Measurements from ENCODE around the gene MAZ.

The MAZ gene

DNA sequence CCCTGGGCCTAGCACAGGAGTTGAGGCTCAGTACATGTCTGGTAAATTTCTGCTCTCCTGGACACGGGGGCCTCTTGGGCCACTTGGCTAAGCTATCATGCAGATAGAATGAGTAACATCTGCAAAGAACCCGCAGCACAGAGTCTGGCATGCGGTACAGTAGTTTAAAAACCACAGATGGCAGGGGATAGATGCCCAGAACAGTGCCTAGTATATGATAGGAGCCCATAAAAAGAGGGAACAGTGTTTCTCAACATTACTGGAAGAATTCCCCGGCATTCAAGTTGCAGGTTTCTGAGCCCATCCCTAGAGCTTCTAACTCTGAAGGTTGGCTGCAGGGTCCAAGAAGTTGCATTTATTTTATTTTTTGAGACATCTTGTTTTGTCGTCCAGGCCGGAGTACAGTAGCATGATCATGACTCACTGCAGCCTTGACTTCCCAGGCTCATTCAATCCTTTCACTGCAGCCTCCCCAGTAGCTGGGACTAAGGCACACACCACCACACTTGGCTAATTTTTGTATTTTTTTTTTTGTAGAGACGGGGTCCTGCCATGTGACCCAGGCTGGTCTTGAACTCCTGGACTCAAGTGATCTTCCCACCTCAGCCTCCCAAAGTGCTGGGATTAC is 50.9 kb downstream of the MAZ start:
- DNase-seq (ENCODE audit: low read depth in 2 of 2) = no peak

DNA sequence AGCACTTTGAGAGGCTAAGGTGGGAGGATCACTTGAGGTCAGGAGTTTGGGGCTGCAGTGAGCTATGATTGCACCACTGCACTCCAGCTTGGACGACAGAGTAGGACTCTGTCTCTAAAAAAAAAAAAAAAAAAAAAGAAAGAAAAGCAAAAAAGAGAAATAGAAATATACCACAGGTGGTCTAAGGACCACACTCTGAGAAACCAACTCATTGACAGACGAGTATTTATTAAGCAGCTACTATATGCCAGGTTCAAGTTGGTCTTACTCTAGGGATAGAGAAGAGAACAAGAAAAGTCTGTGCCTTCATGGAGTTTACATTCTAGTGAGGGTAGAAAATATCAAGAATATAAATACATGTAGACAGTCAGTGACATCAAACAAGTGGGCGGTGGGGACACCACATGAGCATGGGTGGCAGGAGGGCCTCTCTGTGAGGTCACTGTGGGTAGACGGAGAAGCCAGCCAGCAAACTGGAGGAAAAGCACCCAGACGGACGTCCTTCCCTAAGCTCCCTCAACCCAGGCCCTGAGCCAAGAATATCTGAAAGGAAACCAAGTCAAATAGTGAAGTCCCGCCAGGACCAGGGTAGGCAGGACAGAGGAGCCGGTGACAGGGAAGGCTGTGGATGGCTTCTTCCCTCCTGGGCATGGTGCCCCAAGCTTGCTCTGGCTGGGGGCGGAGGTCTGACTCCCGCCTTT is 52.0 kb downstream of the MAZ start:
- no peak for DNase-seq (ENCODE audit: low read depth in 2 of 2)

DNA sequence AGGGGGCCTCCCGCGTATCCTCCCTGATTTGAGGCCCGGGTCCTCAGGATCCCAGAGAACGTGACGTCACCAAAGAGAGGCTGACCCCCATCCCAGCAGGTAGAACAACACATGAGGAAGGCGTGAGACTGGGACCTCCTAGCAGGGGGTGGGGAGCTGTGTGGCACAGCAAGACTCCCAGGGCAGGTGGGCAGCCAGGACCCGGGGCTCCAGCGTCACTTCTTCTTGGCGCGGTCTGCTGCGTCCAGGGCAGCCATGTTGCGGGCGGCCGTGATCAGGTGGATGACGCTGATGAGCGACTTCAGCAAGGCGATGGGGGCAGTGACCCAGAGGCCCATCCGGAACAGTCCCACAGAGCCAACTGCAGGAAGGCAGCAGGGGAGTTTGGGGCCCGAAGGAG is 52.6 kb downstream of the MAZ start:
- no peak for DNase-seq (ENCODE audit: low read depth in 2 of 2)

DNA sequence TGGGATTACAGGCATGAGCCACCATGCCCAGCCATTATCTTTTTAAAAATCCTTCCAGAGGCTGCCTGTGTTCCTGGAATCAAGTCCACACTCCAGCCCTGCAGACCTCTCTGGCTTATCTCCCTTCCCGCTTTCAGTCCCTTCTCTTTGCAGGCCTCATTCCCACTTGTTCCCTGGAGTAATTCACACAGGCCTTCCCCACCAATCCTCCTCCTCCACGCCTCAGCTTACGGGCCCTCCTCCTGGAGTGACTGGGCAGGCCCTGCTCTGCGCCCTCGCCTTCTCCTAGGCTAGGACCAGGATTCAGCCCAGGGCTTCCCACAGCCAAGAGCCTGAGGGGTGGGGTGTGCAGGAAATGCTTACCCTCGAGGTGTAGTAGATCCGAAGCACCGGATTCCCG is 53.9 kb downstream of the MAZ start:
- no peak for DNase-seq (ENCODE audit: low read depth in 2 of 2)
